ENCODE data around the gene FOXP1.
"Not testable (repeated sequence)": the region's sequence is repeated elsewhere in the genome, so short reads cannot be mapped to it uniquely, and the experiment has no call there.

FOXP1 gene

DNA sequence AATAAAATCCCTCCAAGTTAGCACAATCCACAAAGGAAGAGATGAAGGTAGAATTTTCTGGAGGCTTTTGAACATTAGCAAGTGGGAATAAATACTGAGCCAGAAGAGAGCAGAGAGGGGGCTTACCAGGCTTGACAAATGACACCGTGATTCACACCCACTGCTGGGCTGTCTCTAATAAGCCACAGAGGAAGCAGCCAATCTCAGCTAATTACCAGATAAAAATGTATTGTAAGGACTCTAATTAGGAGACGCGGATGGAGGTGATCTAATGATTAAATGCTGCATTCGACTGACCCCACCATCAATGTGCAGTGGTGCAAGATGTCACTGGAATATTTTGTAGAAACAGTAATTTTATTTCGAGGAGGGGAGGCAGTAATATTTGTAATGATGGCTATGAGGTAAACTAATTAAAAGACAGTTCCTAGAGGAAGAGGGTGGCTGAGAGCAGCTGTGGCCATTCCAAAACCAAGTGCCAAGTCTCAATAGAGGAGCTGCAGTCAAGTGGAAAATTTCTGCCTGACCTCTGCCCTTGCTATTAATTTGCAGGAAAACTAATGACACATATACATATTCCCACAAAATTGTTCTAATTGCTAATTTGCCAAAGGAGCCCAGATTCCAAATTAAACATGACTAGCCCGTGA, 602.2 kb downstream of the FOXP1 start:
- no peak for FAIRE-seq

- no peak for FAIRE-seq
Measured at GRCh38 chr3:70980646-70981170, 602.8 kb downstream of the FOXP1 start.

DNA sequence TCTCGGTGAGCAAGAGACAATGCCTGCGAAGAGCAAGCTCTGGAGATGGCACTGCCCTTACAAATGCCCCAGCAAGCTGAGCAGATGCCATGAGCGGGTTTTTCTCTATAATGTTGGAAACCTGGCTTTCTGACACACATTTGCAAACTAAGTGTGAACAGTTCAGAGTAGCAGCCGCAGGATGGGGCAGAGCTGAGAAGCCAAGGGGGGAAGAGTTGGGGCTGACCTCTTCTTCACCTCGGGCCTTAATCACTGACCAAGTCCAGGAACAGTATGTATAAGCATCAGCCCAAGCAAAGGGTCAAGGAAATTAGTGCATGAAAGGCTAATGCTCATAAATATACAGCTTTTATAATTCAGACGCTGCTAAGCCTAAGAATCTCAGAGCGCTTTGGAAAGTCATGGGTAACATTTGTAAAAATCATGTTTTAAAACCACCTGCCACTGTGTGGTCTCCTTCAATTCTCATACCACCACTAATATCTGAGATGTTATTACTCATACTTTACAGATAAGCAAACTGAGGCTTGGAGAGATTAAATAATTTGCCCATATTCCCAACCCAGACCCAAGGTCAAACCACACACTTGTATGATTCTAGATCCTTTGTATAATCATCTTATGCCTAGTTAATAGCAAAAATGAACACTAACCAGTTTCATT, 603.4 kb downstream of the FOXP1 start:
- FAIRE-seq = no peak

GRCh38 chr3:70977712-70978111, 605.8 kb downstream of the FOXP1 start:
- no peak for FAIRE-seq

DNA sequence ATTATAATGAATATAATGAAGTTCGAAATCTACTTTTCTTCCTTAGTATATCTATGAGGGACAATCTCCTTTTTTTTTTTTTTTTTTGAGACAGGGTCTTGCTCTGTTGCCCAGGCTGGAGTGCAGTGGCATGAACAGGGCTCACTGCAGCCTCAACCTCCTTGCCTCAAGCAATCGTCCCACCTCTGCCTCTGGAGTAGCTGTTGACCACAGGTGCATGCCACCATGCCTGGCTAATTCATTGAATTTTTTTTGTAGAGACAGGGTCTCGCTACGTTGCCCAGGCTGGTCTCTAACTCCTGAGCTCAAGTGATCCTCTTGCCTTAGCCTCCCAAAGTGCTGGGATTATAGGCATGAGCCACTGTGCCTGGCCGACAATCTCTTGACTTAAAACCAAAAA, 607.5 kb downstream of the FOXP1 start:
- not testable (repeated sequence) for FAIRE-seq

DNA sequence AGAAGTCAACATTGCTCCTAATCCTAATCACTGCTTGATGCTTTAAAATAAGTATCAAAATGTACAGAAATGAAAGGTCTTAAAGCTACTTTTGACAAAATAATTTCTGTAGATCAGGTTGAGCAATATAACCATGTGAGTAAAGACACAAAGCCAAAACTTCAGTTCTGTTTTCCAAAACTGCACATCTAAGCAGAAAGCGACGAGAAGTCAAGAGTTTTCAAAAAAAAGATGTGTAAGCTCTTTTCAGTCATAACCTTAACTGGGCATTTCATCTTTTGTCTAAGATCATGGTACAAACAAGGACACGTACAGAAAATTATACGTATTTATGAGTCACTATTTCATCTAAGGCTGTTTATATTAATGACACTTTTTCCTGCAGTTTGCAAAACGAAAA, 608.8 kb downstream of the FOXP1 start:
- no peak for FAIRE-seq

DNA sequence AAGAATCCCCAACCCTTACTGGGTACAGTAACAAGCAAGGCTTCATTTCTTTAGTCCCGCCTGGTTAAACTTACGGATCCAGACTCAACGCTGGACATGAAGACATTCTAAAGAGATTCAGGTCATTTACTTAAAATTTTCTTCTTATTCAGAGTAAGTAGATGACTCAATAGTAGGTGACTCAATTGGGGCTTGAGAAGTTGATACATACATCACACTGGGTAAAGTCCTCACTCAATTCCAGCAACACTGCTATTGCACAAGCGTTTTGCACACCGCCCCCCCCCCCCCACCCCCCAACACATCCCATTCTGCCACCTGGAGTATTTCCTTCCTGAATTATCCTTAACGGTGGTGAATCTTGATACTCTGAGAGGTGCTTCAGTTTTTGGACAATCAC, 610.0 kb downstream of the FOXP1 start:
- no peak for FAIRE-seq

GRCh38 chr3:70972855-70973254, 610.7 kb downstream of the FOXP1 start:
- no peak for FAIRE-seq

DNA sequence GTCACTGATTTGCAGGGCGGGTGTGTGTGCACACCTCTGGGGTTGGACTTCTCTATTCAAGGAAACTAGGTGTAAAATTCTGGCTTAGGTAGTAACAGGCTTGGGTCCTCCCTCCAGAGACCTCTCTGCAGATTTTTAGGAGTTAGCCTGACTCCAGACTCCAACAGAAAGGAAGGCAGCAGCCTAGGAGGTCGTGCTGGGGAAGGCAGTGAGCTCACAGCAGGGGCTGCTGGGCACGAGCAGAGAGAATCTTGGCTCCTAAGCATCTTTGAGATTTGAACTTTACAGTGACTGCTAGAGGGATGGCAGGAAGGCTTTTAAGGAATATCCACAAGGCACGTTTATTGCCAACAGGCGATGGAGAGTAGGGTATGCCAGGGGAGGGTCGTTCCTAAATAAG, 612.6 kb downstream of the FOXP1 start:
- FAIRE-seq = no peak

DNA sequence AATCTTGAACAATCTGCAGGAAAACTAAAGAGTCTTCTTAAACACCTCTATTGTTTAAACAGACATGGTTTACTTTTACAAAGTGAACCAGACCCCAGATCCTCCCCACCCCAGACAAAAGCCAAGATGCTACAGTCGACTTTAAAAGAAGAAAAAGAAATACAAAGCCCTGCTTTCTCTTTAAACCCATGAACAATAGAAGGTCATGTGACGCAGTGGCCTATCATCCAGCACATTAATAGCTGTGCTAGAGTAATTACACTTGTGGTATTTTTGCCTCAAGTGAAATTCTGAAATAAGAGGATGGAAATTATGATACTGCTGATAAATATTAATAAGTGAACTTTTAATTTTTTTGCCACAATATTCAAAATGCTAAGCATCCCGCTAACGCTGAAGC, 613.4 kb downstream of the FOXP1 start:
- no peak for FAIRE-seq

- no peak for FAIRE-seq
Measured at GRCh38 chr3:70963431-70964275, 619.9 kb downstream of the FOXP1 start.

- no peak for FAIRE-seq
Measured at GRCh38 chr3:70959506-70960291, 623.8 kb downstream of the FOXP1 start.

GRCh38 chr3:70952033-70952747, 631.3 kb downstream of the FOXP1 start:
- no peak for FAIRE-seq

- no peak for FAIRE-seq
Measured at GRCh38 chr3:70951316-70951715, 632.2 kb downstream of the FOXP1 start.

GRCh38 chr3:70947579-70947978, 635.9 kb downstream of the FOXP1 start:
- FAIRE-seq = no peak

- no peak for FAIRE-seq
Measured at GRCh38 chr3:70943886-70944285, 639.6 kb downstream of the FOXP1 start.

DNA sequence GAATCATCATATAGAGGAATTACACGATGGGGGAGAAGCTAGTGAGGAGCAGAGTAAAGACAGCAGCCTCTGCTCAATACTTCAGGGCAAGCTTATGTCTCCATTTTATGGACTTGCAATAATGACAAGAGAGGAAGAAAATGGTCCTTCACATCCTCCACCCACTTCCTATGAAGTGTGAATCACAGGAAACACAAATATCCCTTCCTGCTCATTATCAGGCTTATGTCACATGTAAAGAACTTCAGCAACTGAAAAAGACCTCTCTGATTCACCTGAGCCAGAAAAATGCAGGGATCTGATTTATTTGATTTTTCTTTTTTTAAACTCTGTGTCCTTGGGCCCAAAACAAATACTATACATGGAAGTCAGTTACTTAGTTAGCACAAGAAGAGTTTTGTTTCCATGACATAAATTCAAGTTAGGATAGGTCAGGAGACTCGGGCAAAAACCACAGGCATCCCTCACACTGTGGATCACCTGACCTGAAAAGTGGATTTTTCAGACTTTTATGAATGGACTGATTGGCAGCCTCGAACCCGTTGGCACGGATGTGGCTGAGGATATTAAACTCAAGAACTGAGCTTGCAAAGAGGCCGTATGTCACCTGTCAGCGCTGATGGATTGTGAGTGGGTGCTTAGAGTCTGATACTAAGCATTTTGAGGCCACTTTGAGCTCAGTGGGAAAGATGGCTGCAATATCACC, 650.3 kb downstream of the FOXP1 start:
- no peak for FAIRE-seq

- FAIRE-seq = no peak
Measured at GRCh38 chr3:70930066-70930465, 653.5 kb downstream of the FOXP1 start.

DNA sequence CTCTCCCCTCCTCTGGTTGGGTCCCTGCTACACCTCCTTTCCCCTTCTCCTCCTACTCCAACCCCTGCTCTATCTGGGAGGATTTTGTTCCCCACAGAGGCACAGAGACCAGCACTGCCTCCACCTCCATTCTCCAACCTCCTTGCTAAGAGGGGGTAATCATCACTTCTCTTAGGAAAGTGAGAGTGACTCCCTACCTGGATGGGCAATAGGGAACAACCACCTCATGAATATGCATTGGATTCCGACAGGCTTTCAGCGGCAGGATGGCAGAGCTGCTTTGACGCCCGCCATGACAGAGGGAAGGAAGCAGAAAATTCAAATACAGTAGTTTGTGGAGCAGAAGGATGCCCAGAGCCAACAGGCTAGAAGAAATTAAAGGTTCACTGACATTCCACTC, 656.3 kb downstream of the FOXP1 start:
- no peak for FAIRE-seq

DNA sequence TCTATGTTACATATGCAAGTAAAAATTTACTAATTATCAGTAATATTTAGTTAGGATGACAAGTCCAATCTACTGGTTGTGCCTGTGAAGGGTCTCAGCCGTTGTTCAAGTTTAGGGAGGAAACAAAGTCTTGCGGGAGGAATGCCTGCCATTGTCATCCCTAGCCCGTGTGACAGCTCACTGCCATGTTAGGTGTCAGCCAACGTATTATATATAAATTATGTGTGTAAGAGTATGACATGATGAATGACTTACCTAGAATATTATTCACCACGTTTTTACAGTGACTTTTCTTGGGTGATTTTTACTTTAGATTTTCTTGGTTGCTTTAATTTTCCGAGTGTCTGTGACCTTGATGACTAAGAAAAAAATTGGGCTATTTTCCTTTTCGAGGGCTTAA, 656.7 kb downstream of the FOXP1 start:
- no peak for FAIRE-seq

- no peak for FAIRE-seq
Measured at GRCh38 chr3:70919661-70920060, 663.9 kb downstream of the FOXP1 start.

GRCh38 chr3:70919091-70919490, 664.4 kb downstream of the FOXP1 start:
- FAIRE-seq = no peak
